Neural progenitor cell (in vitro differentiated cells): ENCODE measurements around the gene EXOSC5.

ENCODE experiments used
- EZH2 ChIP-seq: fragments of 200-600 bp; sonication (generic); IDR thresholded peaks from 2 replicates; pipeline ENCODE4 v1.6.1; 2017; ENCODE audit warnings: antibody characterized with exemption, mild to moderate bottlenecking, moderate library complexity
- TF ChIP-seq, protein P1 (sequence below): fragments of 200-600 bp; sonication (generic); IDR thresholded peaks from 2 replicates; pipeline ENCODE4 v1.5.1; 2017; ENCODE audit warnings: antibody characterized with exemption, mild to moderate bottlenecking

DNA sequence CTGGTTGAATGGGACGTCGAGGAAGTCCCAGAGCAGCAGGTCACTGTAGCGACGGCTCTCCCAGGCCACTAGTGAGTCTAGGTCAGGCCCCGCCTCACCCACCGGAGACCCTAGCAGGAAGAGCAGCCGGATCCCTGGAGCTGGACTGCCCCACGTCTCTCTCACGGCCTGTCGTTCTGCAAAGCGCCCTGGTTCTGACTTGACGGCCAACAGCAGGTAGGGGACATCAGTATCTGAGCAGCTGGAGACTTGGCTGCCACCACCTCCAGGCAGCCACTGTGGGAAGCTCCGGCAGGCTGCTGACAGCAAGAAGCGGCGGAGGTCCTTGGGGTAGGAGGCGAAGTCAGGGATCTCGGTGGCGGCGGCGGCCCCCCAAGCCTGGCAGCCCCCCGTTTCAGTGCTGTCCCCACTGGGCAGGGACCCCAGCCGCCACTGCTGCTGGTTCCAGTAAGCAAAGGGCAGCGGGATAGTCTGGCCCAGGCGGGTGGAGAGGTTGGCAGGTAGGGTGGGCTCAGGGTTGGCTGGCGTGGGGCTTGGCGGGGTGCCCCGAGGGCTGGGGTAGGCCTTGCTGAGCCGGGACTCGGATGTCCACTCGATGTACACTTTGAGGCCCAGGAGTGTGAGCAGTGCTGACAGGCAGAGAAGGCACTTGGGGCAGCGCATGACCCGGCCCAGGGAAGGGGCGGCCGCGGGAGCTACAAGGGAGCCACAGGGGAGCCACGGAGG is 29.1 kb upstream of the EXOSC5 start:
- TF ChIP-seq, protein P1, sequence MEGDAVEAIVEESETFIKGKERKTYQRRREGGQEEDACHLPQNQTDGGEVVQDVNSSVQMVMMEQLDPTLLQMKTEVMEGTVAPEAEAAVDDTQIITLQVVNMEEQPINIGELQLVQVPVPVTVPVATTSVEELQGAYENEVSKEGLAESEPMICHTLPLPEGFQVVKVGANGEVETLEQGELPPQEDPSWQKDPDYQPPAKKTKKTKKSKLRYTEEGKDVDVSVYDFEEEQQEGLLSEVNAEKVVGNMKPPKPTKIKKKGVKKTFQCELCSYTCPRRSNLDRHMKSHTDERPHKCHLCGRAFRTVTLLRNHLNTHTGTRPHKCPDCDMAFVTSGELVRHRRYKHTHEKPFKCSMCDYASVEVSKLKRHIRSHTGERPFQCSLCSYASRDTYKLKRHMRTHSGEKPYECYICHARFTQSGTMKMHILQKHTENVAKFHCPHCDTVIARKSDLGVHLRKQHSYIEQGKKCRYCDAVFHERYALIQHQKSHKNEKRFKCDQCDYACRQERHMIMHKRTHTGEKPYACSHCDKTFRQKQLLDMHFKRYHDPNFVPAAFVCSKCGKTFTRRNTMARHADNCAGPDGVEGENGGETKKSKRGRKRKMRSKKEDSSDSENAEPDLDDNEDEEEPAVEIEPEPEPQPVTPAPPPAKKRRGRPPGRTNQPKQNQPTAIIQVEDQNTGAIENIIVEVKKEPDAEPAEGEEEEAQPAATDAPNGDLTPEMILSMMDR = no peak
- no peak for TF ChIP-seq EZH2
